ENCODE data around the gene KNTC1. TPM values are rescaled to one million over a fixed set of nuclear protein-coding genes. Genes with fewer than 3 reads are reported as not detected.

The KNTC1 gene
- polyA plus RNA-seq, 1 donor (not counting 4 experiments of a cell fraction or from before 2014, with no cell fraction given): 18.6 TPM

GRCh38 chr12:122520676-122521075, 6.4 kb upstream of the KNTC1 start:
- H3K4me1 ChIP-seq (ENCODE audit: control insufficient read depth, extremely low read depth, insufficient read depth, low read length): peaks cover 20% of the 10 kb centered on the region

DNA sequence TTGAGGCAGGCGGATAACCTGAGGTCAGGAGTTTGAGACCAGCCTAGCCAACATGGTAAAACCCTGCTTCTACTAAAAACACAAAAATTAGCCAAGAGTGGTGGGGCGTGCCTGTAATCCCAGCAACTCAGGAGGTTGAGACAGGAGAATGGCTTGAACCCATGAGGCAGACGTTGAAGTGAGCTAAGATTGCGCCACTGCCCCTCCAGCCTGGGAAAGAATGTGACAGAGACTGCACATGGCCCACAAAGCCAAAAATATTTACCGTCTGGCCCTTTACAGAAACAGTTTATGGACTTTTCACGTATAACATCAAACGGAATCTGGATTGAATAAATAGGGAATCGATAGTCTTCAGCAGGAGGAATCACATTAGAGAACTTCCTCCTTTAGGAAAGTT, 3.8 kb upstream of the KNTC1 start:
- H3K9me1 ChIP-seq (ENCODE audit: control insufficient read depth, extremely low read depth, insufficient read depth, low read length): no peaks in the 10 kb centered on the region
- H3K36me3 ChIP-seq (ENCODE audit: control insufficient read depth in 2 of 2, extremely low read depth in 1 of 2, insufficient read depth in 2 of 2, low read length in 2 of 2): peaks cover 11 to 32% of the 10 kb centered on the region in 2 experiments
- DNase-seq (ENCODE audit: low read depth, low spot score) (no peak), FAIRE-seq (no peak)
- TF ChIP-seq, protein P1, sequence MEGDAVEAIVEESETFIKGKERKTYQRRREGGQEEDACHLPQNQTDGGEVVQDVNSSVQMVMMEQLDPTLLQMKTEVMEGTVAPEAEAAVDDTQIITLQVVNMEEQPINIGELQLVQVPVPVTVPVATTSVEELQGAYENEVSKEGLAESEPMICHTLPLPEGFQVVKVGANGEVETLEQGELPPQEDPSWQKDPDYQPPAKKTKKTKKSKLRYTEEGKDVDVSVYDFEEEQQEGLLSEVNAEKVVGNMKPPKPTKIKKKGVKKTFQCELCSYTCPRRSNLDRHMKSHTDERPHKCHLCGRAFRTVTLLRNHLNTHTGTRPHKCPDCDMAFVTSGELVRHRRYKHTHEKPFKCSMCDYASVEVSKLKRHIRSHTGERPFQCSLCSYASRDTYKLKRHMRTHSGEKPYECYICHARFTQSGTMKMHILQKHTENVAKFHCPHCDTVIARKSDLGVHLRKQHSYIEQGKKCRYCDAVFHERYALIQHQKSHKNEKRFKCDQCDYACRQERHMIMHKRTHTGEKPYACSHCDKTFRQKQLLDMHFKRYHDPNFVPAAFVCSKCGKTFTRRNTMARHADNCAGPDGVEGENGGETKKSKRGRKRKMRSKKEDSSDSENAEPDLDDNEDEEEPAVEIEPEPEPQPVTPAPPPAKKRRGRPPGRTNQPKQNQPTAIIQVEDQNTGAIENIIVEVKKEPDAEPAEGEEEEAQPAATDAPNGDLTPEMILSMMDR (optimal IDR thresholded peaks at IDR 0.05 in 1 of 3, IDR thresholded peaks at IDR 0.05 in 1 of 3, conservative IDR thresholded peaks at IDR 0.05 in 1 of 3; ENCODE audit: extremely low read depth in 1 of 3, insufficient read depth in 2 of 3, low read length in 3 of 3): no peak
- TF ChIP-seq EZH2 (IDR thresholded peaks at IDR 0.05; ENCODE audit: low read length): no peak
- H3K4me2 ChIP-seq (ENCODE audit: control insufficient read depth, extremely low read depth, insufficient read depth, low read depth, low read length): peak overlapping the region; percentile 76
- dilution Hi-C loops (cut with MboI; ENCODE audit: extremely low pct_ligation_motif_present, low sequenced_read_pairs): no loop called here
- H2AFZ ChIP-seq (ENCODE audit: control insufficient read depth, low read length): no peak overlapping the region
- peaks cover 33% of the 10 kb centered on the region for H4K20me1 ChIP-seq (ENCODE audit: control insufficient read depth, extremely low read depth, insufficient read depth, low read length)
- peak overlapping the region; percentile 28 for H3K9ac ChIP-seq (ENCODE audit: control insufficient read depth, extremely low read depth, insufficient read depth, low read length)
- peaks cover 90% of the 10 kb centered on the region for H3K79me2 ChIP-seq (ENCODE audit: control insufficient read depth, insufficient read depth, low read length)
- H3K4me3 ChIP-seq (ENCODE audit: control insufficient read depth in 2 of 3, extremely low read depth in 1 of 3, insufficient read depth in 2 of 3, low read depth in 1 of 3, low read length in 3 of 3): peak overlapping the region in 2 of 3 experiments; percentile 53 to 61
- no peaks in the 10 kb centered on the region for H3K27me3 ChIP-seq (ENCODE audit: control insufficient read depth, extremely low read depth, insufficient read depth, low read length)
- peak overlapping the region; percentile 7 for H3K27ac ChIP-seq (ENCODE audit: control insufficient read depth, insufficient read depth, low read length)
- peaks cover 20% of the 10 kb centered on the region for H3K4me1 ChIP-seq (ENCODE audit: control insufficient read depth, extremely low read depth, insufficient read depth, low read length)
- no peaks in the 10 kb centered on the region for H3K9me3 ChIP-seq (ENCODE audit: control insufficient read depth, low read depth, low read length)

More at GRCh38 chr12:122520676-122521075, 6.4 kb upstream of the KNTC1 start:
- no peak for TF ChIP-seq EZH2 (IDR thresholded peaks at IDR 0.05; ENCODE audit: low read length)
- TF ChIP-seq, protein P1 (optimal IDR thresholded peaks at IDR 0.05 in 1 of 3, IDR thresholded peaks at IDR 0.05 in 1 of 3, conservative IDR thresholded peaks at IDR 0.05 in 1 of 3; ENCODE audit: extremely low read depth in 1 of 3, insufficient read depth in 2 of 3, low read length in 3 of 3): no peak
- H3K27me3 ChIP-seq (ENCODE audit: control insufficient read depth, extremely low read depth, insufficient read depth, low read length): no peaks in the 10 kb centered on the region
- no peak overlapping the region for H3K4me3 ChIP-seq (ENCODE audit: control insufficient read depth in 2 of 3, extremely low read depth in 1 of 3, insufficient read depth in 2 of 3, low read depth in 1 of 3, low read length in 3 of 3)
- no peaks in the 10 kb centered on the region for H3K9me1 ChIP-seq (ENCODE audit: control insufficient read depth, extremely low read depth, insufficient read depth, low read length)
- peaks cover 93% of the 10 kb centered on the region for H3K79me2 ChIP-seq (ENCODE audit: control insufficient read depth, insufficient read depth, low read length)
- no peak overlapping the region for H3K9ac ChIP-seq (ENCODE audit: control insufficient read depth, extremely low read depth, insufficient read depth, low read length)
- no peak overlapping the region for H3K27ac ChIP-seq (ENCODE audit: control insufficient read depth, insufficient read depth, low read length)
- peaks cover 37% of the 10 kb centered on the region for H4K20me1 ChIP-seq (ENCODE audit: control insufficient read depth, extremely low read depth, insufficient read depth, low read length)
- FAIRE-seq (no peak), DNase-seq (ENCODE audit: low read depth, low spot score) (no peak)
- H3K4me2 ChIP-seq (ENCODE audit: control insufficient read depth, extremely low read depth, insufficient read depth, low read depth, low read length): no peak overlapping the region
- peaks cover 27 to 55% of the 10 kb centered on the region in 2 experiments for H3K36me3 ChIP-seq (ENCODE audit: control insufficient read depth in 2 of 2, extremely low read depth in 1 of 2, insufficient read depth in 2 of 2, low read length in 2 of 2)
- no peak overlapping the region for H2AFZ ChIP-seq (ENCODE audit: control insufficient read depth, low read length)
- no peaks in the 10 kb centered on the region for H3K9me3 ChIP-seq (ENCODE audit: control insufficient read depth, low read depth, low read length)
- dilution Hi-C loops (cut with MboI; ENCODE audit: extremely low pct_ligation_motif_present, low sequenced_read_pairs): no loop called here

All from keratinocyte (primary cell).